WTC11 (cell line): ENCODE data around the gene ANXA11.
"Not testable (repeated sequence)": the region's sequence is repeated elsewhere in the genome, so short reads cannot be mapped to it uniquely, and the experiment has no call there.

Experiments
- FOXP1 ChIP-seq: sonication (generic); formaldehyde crosslinking; IDR thresholded peaks from 2 replicates; pipeline ENCODE4 v1.8.0; 2022; ENCODE audit warnings: missing genetic modification reagents, mild to moderate bottlenecking, moderate library complexity, borderline replicate concordance
- NFE2L1 ChIP-seq: sonication (generic); formaldehyde crosslinking; IDR thresholded peaks from 2 replicates; pipeline ENCODE4 v1.8.1; 2023; ENCODE audit warnings: missing genetic modification reagents
- ZNF263 ChIP-seq: sonication (generic); formaldehyde crosslinking; IDR thresholded peaks from 2 replicates; pipeline ENCODE4 v1.8.1; 2022; ENCODE audit warnings: low read depth, mild to moderate bottlenecking, moderate library complexity, missing genetic modification reagents
- TF ChIP-seq, protein P1 (sequence below): sonication (generic); formaldehyde crosslinking; IDR thresholded peaks from 2 replicates; pipeline ENCODE4 v1.8.0; 2022; ENCODE audit warnings: mild to moderate bottlenecking, missing genetic modification reagents
- TF ChIP-seq, protein P2 (sequence below): fragments of 200-600 bp; IDR thresholded peaks from 2 replicates; pipeline ENCODE4 v1.8.0; 2022; ENCODE audit warnings: antibody characterized with exemption
- TF ChIP-seq, protein P3 (sequence below): sonication (generic); formaldehyde crosslinking; IDR thresholded peaks from 2 replicates; pipeline ENCODE4 v1.8.1; 2022; ENCODE audit warnings: mild to moderate bottlenecking, missing genetic modification reagents, moderate library complexity, borderline replicate concordance
- TF ChIP-seq, protein P4 (sequence below): sonication (generic); formaldehyde crosslinking; IDR thresholded peaks from 2 replicates; pipeline ENCODE4 v1.8.0; 2023; ENCODE audit warnings: missing genetic modification reagents, mild to moderate bottlenecking, borderline replicate concordance
- TF ChIP-seq, protein P5 (sequence below): sonication (generic); formaldehyde crosslinking; IDR thresholded peaks from 2 replicates; pipeline ENCODE4 v1.8.1; 2023; ENCODE audit warnings: mild to moderate bottlenecking, moderate library complexity, missing genetic modification reagents

DNA sequence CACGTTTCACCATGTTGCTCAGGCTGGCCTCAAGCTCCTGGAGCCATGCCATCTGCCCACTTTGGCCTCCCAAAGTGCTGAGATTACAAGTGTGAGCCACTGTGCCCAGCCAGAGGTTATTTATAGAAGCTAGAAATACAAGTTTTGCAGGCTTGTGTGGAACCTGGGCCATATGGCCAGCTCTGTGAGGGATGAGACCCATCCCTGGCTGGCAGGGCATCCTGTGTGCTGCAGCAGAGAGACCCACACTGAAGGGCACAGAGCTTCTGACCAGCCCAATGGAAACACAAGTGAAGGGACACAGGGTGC lies 48.6 kb upstream of the ANXA11 start:
- TF ChIP-seq, protein P1, sequence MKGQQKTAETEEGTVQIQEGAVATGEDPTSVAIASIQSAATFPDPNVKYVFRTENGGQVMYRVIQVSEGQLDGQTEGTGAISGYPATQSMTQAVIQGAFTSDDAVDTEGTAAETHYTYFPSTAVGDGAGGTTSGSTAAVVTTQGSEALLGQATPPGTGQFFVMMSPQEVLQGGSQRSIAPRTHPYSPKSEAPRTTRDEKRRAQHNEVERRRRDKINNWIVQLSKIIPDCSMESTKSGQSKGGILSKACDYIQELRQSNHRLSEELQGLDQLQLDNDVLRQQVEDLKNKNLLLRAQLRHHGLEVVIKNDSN (CRISPR knock-in tag), result not testable (repeated sequence)
- TF ChIP-seq ZNF263 (CRISPR knock-in tag); NFE2L1; FOXP1 (CRISPR knock-in tag): not testable (repeated sequence)
- TF ChIP-seq, protein P2, sequence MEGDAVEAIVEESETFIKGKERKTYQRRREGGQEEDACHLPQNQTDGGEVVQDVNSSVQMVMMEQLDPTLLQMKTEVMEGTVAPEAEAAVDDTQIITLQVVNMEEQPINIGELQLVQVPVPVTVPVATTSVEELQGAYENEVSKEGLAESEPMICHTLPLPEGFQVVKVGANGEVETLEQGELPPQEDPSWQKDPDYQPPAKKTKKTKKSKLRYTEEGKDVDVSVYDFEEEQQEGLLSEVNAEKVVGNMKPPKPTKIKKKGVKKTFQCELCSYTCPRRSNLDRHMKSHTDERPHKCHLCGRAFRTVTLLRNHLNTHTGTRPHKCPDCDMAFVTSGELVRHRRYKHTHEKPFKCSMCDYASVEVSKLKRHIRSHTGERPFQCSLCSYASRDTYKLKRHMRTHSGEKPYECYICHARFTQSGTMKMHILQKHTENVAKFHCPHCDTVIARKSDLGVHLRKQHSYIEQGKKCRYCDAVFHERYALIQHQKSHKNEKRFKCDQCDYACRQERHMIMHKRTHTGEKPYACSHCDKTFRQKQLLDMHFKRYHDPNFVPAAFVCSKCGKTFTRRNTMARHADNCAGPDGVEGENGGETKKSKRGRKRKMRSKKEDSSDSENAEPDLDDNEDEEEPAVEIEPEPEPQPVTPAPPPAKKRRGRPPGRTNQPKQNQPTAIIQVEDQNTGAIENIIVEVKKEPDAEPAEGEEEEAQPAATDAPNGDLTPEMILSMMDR, result not testable (repeated sequence)
- TF ChIP-seq, protein P3, sequence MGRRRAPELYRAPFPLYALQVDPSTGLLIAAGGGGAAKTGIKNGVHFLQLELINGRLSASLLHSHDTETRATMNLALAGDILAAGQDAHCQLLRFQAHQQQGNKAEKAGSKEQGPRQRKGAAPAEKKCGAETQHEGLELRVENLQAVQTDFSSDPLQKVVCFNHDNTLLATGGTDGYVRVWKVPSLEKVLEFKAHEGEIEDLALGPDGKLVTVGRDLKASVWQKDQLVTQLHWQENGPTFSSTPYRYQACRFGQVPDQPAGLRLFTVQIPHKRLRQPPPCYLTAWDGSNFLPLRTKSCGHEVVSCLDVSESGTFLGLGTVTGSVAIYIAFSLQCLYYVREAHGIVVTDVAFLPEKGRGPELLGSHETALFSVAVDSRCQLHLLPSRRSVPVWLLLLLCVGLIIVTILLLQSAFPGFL (CRISPR knock-in tag), result not testable (repeated sequence)
- TF ChIP-seq, protein P4, sequence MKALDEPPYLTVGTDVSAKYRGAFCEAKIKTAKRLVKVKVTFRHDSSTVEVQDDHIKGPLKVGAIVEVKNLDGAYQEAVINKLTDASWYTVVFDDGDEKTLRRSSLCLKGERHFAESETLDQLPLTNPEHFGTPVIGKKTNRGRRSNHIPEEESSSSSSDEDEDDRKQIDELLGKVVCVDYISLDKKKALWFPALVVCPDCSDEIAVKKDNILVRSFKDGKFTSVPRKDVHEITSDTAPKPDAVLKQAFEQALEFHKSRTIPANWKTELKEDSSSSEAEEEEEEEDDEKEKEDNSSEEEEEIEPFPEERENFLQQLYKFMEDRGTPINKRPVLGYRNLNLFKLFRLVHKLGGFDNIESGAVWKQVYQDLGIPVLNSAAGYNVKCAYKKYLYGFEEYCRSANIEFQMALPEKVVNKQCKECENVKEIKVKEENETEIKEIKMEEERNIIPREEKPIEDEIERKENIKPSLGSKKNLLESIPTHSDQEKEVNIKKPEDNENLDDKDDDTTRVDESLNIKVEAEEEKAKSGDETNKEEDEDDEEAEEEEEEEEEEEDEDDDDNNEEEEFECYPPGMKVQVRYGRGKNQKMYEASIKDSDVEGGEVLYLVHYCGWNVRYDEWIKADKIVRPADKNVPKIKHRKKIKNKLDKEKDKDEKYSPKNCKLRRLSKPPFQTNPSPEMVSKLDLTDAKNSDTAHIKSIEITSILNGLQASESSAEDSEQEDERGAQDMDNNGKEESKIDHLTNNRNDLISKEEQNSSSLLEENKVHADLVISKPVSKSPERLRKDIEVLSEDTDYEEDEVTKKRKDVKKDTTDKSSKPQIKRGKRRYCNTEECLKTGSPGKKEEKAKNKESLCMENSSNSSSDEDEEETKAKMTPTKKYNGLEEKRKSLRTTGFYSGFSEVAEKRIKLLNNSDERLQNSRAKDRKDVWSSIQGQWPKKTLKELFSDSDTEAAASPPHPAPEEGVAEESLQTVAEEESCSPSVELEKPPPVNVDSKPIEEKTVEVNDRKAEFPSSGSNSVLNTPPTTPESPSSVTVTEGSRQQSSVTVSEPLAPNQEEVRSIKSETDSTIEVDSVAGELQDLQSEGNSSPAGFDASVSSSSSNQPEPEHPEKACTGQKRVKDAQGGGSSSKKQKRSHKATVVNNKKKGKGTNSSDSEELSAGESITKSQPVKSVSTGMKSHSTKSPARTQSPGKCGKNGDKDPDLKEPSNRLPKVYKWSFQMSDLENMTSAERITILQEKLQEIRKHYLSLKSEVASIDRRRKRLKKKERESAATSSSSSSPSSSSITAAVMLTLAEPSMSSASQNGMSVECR (CRISPR knock-in tag), result not testable (repeated sequence)
- TF ChIP-seq, protein P5, sequence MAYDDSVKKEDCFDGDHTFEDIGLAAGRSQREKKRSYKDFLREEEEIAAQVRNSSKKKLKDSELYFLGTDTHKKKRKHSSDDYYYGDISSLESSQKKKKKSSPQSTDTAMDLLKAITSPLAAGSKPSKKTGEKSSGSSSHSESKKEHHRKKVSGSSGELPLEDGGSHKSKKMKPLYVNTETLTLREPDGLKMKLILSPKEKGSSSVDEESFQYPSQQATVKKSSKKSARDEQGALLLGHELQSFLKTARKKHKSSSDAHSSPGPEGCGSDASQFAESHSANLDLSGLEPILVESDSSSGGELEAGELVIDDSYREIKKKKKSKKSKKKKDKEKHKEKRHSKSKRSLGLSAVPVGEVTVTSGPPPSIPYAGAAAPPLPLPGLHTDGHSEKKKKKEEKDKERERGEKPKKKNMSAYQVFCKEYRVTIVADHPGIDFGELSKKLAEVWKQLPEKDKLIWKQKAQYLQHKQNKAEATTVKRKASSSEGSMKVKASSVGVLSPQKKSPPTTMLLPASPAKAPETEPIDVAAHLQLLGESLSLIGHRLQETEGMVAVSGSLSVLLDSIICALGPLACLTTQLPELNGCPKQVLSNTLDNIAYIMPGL (CRISPR knock-in tag), result not testable (repeated sequence)
